ENCODE measurements around the gene RUSC1.

Gene RUSC1

GRCh38 chr1:155339515-155340097 is 18.9 kb downstream of the RUSC1 start:
- Histone ChIP-seq H3K36me3 (ENCODE audit: insufficient read depth, low read length) (peaks cover 80% of the 10 kb centered on the region), H3K9me3 (ENCODE audit: low read length) (no peaks in the 10 kb centered on the region), H3K4me3 (ENCODE audit: low read length) (no peak overlapping the region), H3K27me3 (ENCODE audit: insufficient read depth, low read length) (no peaks in the 10 kb centered on the region), H2AFZ (ENCODE audit: low read depth, low read length) (no peak overlapping the region), H3K4me1 (ENCODE audit: insufficient read depth, low read length) (no peaks in the 10 kb centered on the region)

- no peaks in the 10 kb centered on the region for H3K9me3 ChIP-seq (ENCODE audit: low read length)
- peaks cover 77% of the 10 kb centered on the region for H3K36me3 ChIP-seq (ENCODE audit: insufficient read depth, low read length)
- no peak overlapping the region for H2AFZ ChIP-seq (ENCODE audit: low read depth, low read length)
- no peaks in the 10 kb centered on the region for H3K27me3 ChIP-seq (ENCODE audit: insufficient read depth, low read length)
- no peak overlapping the region for H3K4me3 ChIP-seq (ENCODE audit: low read length)
- no peaks in the 10 kb centered on the region for H3K4me1 ChIP-seq (ENCODE audit: insufficient read depth, low read length)
These were observed 22.1 kb downstream of the RUSC1 start for GRCh38 chr1:155342842-155343241.

GRCh38 chr1:155352631-155353030 is 31.9 kb downstream of the RUSC1 start:
- peaks cover 75% of the 10 kb centered on the region for H3K36me3 ChIP-seq (ENCODE audit: insufficient read depth, low read length)
- H3K9me3 ChIP-seq (ENCODE audit: low read length), result no peaks in the 10 kb centered on the region
- H3K4me3 ChIP-seq (ENCODE audit: low read length), result no peak overlapping the region
- H2AFZ ChIP-seq (ENCODE audit: low read depth, low read length), result no peak overlapping the region
- no peaks in the 10 kb centered on the region for H3K4me1 ChIP-seq (ENCODE audit: insufficient read depth, low read length)
- H3K27me3 ChIP-seq (ENCODE audit: insufficient read depth, low read length), result no peaks in the 10 kb centered on the region

- H3K36me3 ChIP-seq (ENCODE audit: insufficient read depth, low read length), result peaks cover 45% of the 10 kb centered on the region
- H3K4me3 ChIP-seq (ENCODE audit: low read length), result no peak overlapping the region
- no peaks in the 10 kb centered on the region for H3K4me1 ChIP-seq (ENCODE audit: insufficient read depth, low read length)
- no peak overlapping the region for H2AFZ ChIP-seq (ENCODE audit: low read depth, low read length)
- H3K27me3 ChIP-seq (ENCODE audit: insufficient read depth, low read length), result no peaks in the 10 kb centered on the region
- no peaks in the 10 kb centered on the region for H3K9me3 ChIP-seq (ENCODE audit: low read length)
These were observed 39.4 kb downstream of the RUSC1 start for GRCh38 chr1:155360051-155360450.

GRCh38 chr1:155379180-155379579 is 58.5 kb downstream of the RUSC1 start:
- Histone ChIP-seq H3K4me1 (ENCODE audit: insufficient read depth, low read length) (peaks cover 6% of the 10 kb centered on the region), H3K4me3 (ENCODE audit: low read length) (no peak overlapping the region), H3K9me3 (ENCODE audit: low read length) (no peaks in the 10 kb centered on the region), H3K36me3 (ENCODE audit: insufficient read depth, low read length) (peaks cover 38% of the 10 kb centered on the region), H2AFZ (ENCODE audit: low read depth, low read length) (no peak overlapping the region), H3K27me3 (ENCODE audit: insufficient read depth, low read length) (no peaks in the 10 kb centered on the region)

- H3K36me3 ChIP-seq (ENCODE audit: insufficient read depth, low read length), result peaks cover 37% of the 10 kb centered on the region
- H3K27me3 ChIP-seq (ENCODE audit: insufficient read depth, low read length), result no peaks in the 10 kb centered on the region
- H3K4me1 ChIP-seq (ENCODE audit: insufficient read depth, low read length), result peaks cover 6% of the 10 kb centered on the region
- no peak overlapping the region for H3K4me3 ChIP-seq (ENCODE audit: low read length)
- no peak overlapping the region for H2AFZ ChIP-seq (ENCODE audit: low read depth, low read length)
- H3K9me3 ChIP-seq (ENCODE audit: low read length), result no peaks in the 10 kb centered on the region
These were observed 59.0 kb downstream of the RUSC1 start for GRCh38 chr1:155379631-155380090.

Measured in neuron (in vitro differentiated cells).